Neuron (in vitro differentiated cells): ENCODE results near the gene GCNT3.
A peak's percentile ranks its signal among the peaks of the same experiment; 100 is the strongest.
"Not testable (repeated sequence)": the region's sequence is repeated elsewhere in the genome, so short reads cannot be mapped to it uniquely, and the experiment has no call there.

Source experiments
- H2AFZ ChIP-seq: one replicate; pipeline ENCODE4 v1.6.1; 2013; ENCODE audit warnings: low read depth, mild to moderate bottlenecking, inconsistent platforms, low read length, moderate library complexity
- H3K27me3 ChIP-seq: one replicate; pipeline ENCODE4 v1.6.1; 2013; ENCODE audit warnings: low read length; ENCODE audit not compliant: insufficient read depth
- H3K36me3 ChIP-seq: one replicate; pipeline ENCODE4 v1.6.1; 2013; ENCODE audit warnings: low read length; ENCODE audit not compliant: insufficient read depth
- H3K4me1 ChIP-seq: one replicate; pipeline ENCODE4 v1.6.1; 2013; ENCODE audit warnings: low read length; ENCODE audit not compliant: insufficient read depth
- H3K4me3 ChIP-seq: 2 replicates; pipeline ENCODE4 v1.5.1; 2013; ENCODE audit warnings: mild to moderate bottlenecking, low read length, moderate library complexity
- H3K9me3 ChIP-seq: one replicate; pipeline ENCODE4 v1.6.1; 2013; ENCODE audit warnings: low read length

The GCNT3 gene

DNA sequence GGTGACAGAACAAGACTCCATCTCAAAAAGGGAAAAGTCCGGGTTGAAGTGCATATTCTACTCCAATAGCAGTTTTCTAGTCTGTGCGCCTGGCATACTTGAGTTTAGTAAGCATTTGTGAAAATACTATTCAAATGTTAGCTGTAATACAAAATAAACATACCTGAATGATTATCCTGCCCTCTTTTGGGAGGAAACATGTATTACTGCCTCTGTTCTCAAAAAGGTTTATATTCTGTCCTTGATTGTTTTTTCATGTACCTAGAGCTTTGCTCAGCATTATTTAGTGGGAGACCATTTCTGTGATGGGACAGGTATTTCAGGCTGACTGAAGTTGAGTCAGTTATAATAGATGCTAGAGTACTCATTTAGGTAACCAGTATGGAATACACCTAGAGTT is 25.9 kb downstream of the GCNT3 start:
- not testable (repeated sequence) for H3K27me3 ChIP-seq, H2AFZ ChIP-seq, H3K9me3 ChIP-seq, H3K4me3 ChIP-seq, H3K4me1 ChIP-seq
- H3K36me3 ChIP-seq, result peaks cover 42% of the 10 kb centered on the region

GRCh38 chr15:59642351-59642750 is 30.8 kb downstream of the GCNT3 start:
- H3K9me3 ChIP-seq, result peaks cover 2% of the 10 kb centered on the region
- no peaks in the 10 kb centered on the region for H3K27me3 ChIP-seq
- no peak overlapping the region for H2AFZ ChIP-seq
- no peak overlapping the region for H3K4me3 ChIP-seq
- H3K4me1 ChIP-seq, result no peaks in the 10 kb centered on the region
- peaks cover 63% of the 10 kb centered on the region for H3K36me3 ChIP-seq

GRCh38 chr15:59644756-59645155 is 33.2 kb downstream of the GCNT3 start:
- Histone ChIP-seq H3K27me3 (no peaks in the 10 kb centered on the region), H3K4me3 (no peak overlapping the region), H3K9me3 (peaks cover 2% of the 10 kb centered on the region), H3K36me3 (peaks cover 56% of the 10 kb centered on the region), H3K4me1 (no peaks in the 10 kb centered on the region), H2AFZ (no peak overlapping the region)

DNA sequence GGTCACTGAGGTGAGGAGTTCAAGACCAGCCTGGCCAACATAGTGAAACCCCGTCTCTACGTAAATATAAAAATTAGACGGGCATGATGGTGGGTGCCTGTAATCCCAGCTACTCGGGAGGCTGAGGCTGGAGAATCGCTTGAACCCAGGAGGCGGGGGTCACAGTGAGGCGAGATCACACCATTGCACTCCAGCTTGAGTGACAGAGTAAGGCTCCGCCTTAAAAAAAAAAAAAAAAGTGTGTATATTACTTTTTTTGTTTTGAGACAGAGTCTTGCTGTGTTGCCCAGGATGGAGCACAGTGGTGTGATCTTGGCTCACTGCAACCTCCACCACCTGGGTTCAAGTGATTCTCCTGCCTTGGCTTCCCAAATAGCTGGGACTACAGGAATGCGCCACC is 34.2 kb downstream of the GCNT3 start:
- not testable (repeated sequence) for H3K4me3 ChIP-seq, H2AFZ ChIP-seq, H3K9me3 ChIP-seq, H3K4me1 ChIP-seq, H3K27me3 ChIP-seq
- peaks cover 65% of the 10 kb centered on the region for H3K36me3 ChIP-seq

- Histone ChIP-seq H3K4me1 (no peaks in the 10 kb centered on the region), H3K4me3 (no peak overlapping the region), H2AFZ (no peak overlapping the region), H3K9me3 (peaks cover 2% of the 10 kb centered on the region), H3K27me3 (no peaks in the 10 kb centered on the region), H3K36me3 (peaks cover 68% of the 10 kb centered on the region)
Measured at GRCh38 chr15:59646277-59646676, 34.7 kb downstream of the GCNT3 start.

DNA sequence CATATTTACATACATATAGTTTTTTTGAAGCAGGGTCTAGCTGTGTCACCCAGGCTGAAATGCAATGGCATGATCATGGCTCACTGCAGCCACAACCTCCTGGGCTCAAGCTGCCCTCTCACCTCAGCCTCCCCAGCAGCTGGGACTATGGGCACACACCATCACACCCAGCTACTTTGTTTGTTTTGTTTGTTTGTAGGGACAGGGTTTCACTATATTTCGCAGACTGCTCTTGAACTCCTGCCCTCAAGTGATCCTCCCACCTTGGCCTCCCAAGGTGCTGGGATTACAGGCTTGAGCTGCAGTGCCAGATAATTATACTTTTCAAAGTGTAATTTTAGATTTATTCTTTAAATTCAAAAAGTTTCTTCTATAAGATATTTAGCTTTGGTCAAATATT is 35.5 kb downstream of the GCNT3 start:
- H2AFZ ChIP-seq, result no peak overlapping the region
- H3K4me3 ChIP-seq, result no peak overlapping the region
- H3K4me1 ChIP-seq, result no peaks in the 10 kb centered on the region
- H3K27me3 ChIP-seq, result no peaks in the 10 kb centered on the region
- peaks cover 68% of the 10 kb centered on the region for H3K36me3 ChIP-seq
- peaks cover 7% of the 10 kb centered on the region for H3K9me3 ChIP-seq

GRCh38 chr15:59649603-59650002 is 38.0 kb downstream of the GCNT3 start:
- no peaks in the 10 kb centered on the region for H3K27me3 ChIP-seq
- no peak overlapping the region for H2AFZ ChIP-seq
- H3K4me1 ChIP-seq, result no peaks in the 10 kb centered on the region
- no peak overlapping the region for H3K4me3 ChIP-seq
- peaks cover 80% of the 10 kb centered on the region for H3K36me3 ChIP-seq
- peaks cover 10% of the 10 kb centered on the region for H3K9me3 ChIP-seq

DNA sequence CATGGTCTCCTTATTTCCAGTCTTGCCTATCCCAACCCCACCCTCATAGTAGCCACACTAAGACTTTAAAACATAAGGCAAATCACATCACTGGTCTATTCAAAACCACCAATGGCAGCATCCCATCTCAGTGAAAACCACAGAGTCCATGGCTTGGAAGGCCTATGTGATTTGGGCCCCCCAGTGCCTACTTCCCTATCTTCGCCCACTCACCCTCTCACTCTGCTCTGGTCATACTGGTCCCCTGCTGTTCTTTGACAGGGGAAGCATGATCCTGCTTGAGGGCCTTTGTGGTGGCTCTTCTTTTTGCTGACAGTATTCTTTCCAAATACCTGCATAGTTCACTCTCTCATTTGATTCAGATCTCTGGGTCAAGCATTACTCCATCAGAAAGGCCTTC is 42.5 kb downstream of the GCNT3 start:
- H3K9me3 ChIP-seq, result peaks cover 10% of the 10 kb centered on the region
- peaks cover 55% of the 10 kb centered on the region for H3K36me3 ChIP-seq
- H2AFZ ChIP-seq, result no peak overlapping the region
- H3K4me1 ChIP-seq, result peaks cover 12% of the 10 kb centered on the region
- H3K27me3 ChIP-seq, result no peaks in the 10 kb centered on the region
- H3K4me3 ChIP-seq, result no peak overlapping the region

GRCh38 chr15:59656897-59657634 is 45.5 kb downstream of the GCNT3 start, which contains the start of gene GTF2A2:
Gene GTF2A2, minus strand, starts transcription at chr15:59657515. Its CDS starts 5,238 bp downstream, at chr15:59652277.
- H3K4me1 ChIP-seq, result peaks cover 12% of the 10 kb centered on the region
- H3K36me3 ChIP-seq, result peaks cover 45% of the 10 kb centered on the region
- peak within 1 kb of the TSS; percentile 98 for H3K4me3 ChIP-seq
- H3K27me3 ChIP-seq, result no peaks in the 10 kb centered on the region
- H3K9me3 ChIP-seq, result peaks cover 5% of the 10 kb centered on the region
- peak within 1 kb of the TSS; percentile 70 for H2AFZ ChIP-seq

DNA sequence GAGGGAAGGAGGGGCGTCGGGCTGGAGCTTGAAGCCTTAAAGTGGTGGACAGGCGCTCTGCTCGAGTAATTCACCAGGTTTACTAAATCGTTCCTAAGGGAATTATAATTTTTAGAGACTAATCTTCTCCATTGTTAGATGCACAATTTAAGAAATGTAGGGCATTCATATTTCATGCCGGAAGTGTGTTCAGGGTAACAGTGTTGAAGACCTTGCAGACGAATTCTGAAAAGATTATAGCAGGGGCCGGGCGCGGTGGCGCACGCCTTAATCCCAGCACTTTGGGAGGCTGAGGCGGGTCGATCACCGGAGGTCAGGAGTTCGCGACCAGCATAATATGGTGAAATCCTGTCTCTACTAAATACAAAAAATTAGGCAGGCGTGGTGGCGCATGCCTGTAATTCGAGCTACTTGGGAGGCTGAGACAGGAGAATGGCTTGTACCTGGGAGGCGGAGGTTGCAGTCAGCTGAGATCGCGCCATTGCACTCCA is 46.1 kb downstream of the GCNT3 start:
- Histone ChIP-seq H2AFZ (peak overlapping the region; percentile 70), H3K9me3 (peaks cover 2% of the 10 kb centered on the region), H3K36me3 (peaks cover 44% of the 10 kb centered on the region), H3K27me3 (no peaks in the 10 kb centered on the region), H3K4me1 (peaks cover 12% of the 10 kb centered on the region), H3K4me3 (peak overlapping the region; percentile 98)

- peaks cover 12% of the 10 kb centered on the region for H3K4me1 ChIP-seq
- peaks cover 41% of the 10 kb centered on the region for H3K36me3 ChIP-seq
Measured at GRCh38 chr15:59659366-59659765, 47.8 kb downstream of the GCNT3 start.

GRCh38 chr15:59662260-59662659 is 50.7 kb downstream of the GCNT3 start:
- Histone ChIP-seq H3K4me1 (no peaks in the 10 kb centered on the region), H2AFZ (no peak overlapping the region), H3K27me3 (no peaks in the 10 kb centered on the region), H3K4me3 (no peak overlapping the region), H3K9me3 (no peaks in the 10 kb centered on the region), H3K36me3 (peaks cover 51% of the 10 kb centered on the region)

More at GRCh38 chr15:59659366-59659765, 47.8 kb downstream of the GCNT3 start:
- Histone ChIP-seq H2AFZ (no peak overlapping the region), H3K9me3 (no peaks in the 10 kb centered on the region), H3K27me3 (no peaks in the 10 kb centered on the region), H3K4me3 (no peak overlapping the region)

- H3K27me3 ChIP-seq, result no peaks in the 10 kb centered on the region
- no peak overlapping the region for H3K4me3 ChIP-seq
- no peaks in the 10 kb centered on the region for H3K9me3 ChIP-seq
- H2AFZ ChIP-seq, result no peak overlapping the region
- no peaks in the 10 kb centered on the region for H3K4me1 ChIP-seq
- peaks cover 73% of the 10 kb centered on the region for H3K36me3 ChIP-seq
Measured at GRCh38 chr15:59668556-59668955, 57.0 kb downstream of the GCNT3 start.
